Panc1 (cell line): Measurements from ENCODE around the gene PGC.

Experiments used
- POLR2AphosphoS5 ChIP-seq: IDR thresholded peaks from 2 replicates; pipeline ENCODE4 v1.6.1; 2012; ENCODE audit warnings: mild to moderate bottlenecking, low read depth, low read length, moderate library complexity
- REST ChIP-seq, 2 experiments: IDR thresholded peaks; 2 replicates each; pipeline ENCODE4 v1.6.1; 2011 to 2012; ENCODE audit warnings: low read depth in 2 of 2, control low read depth in 1 of 2, low read length in 1 of 2, mild to moderate bottlenecking in 1 of 2, moderate library complexity in 1 of 2; ENCODE audit not compliant: insufficient read depth in 1 of 2
- SIN3A ChIP-seq: IDR thresholded peaks from 2 replicates; pipeline ENCODE4 v1.6.1; 2012; ENCODE audit warnings: low read depth, mild to moderate bottlenecking, low read length, moderate library complexity, borderline replicate concordance; ENCODE audit not compliant: insufficient read depth
- TCF7L2 ChIP-seq: IDR thresholded peaks from 2 replicates; pipeline ENCODE4 v1.6.1; 2011; ENCODE audit warnings: mild to moderate bottlenecking, low read depth, low read length, inconsistent platforms
- TF ChIP-seq, protein P1 (sequence below): fragments of 450-650 bp; IDR thresholded peaks from 2 replicates; pipeline ENCODE4 v1.5.1; 2017; ENCODE audit warnings: mild to moderate bottlenecking

- TF ChIP-seq TCF7L2 (no peak), POLR2AphosphoS5 (no peak), REST (IDR thresholded peaks at IDR 0.05; ENCODE audit: insufficient read depth in 1 of 2, low read depth in 2 of 2, low read length in 1 of 2) (no peak), SIN3A (no peak)
- TF ChIP-seq, protein P1, sequence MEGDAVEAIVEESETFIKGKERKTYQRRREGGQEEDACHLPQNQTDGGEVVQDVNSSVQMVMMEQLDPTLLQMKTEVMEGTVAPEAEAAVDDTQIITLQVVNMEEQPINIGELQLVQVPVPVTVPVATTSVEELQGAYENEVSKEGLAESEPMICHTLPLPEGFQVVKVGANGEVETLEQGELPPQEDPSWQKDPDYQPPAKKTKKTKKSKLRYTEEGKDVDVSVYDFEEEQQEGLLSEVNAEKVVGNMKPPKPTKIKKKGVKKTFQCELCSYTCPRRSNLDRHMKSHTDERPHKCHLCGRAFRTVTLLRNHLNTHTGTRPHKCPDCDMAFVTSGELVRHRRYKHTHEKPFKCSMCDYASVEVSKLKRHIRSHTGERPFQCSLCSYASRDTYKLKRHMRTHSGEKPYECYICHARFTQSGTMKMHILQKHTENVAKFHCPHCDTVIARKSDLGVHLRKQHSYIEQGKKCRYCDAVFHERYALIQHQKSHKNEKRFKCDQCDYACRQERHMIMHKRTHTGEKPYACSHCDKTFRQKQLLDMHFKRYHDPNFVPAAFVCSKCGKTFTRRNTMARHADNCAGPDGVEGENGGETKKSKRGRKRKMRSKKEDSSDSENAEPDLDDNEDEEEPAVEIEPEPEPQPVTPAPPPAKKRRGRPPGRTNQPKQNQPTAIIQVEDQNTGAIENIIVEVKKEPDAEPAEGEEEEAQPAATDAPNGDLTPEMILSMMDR, result no peak
These were observed 18.9 kb downstream of the PGC start for GRCh38 chr6:41728073-41728936.
